OCI-LY1 (cell line): ENCODE measurements around the gene PLXND1.

ENCODE experiments used
- H2AFZ ChIP-seq: fragments of 200-600 bp; sonication (generic), shearing (Covaris generic); 2 replicates; pipeline ENCODE4 v1.6.0; 2014; ENCODE audit warnings: antibody characterized with exemption, mild to moderate bottlenecking, low read length
- H3F3A ChIP-seq: fragments of 200-600 bp; sonication (generic), shearing (Covaris generic); 2 replicates; pipeline ENCODE4 v1.6.0; 2014; ENCODE audit warnings: mild to moderate bottlenecking, antibody characterized with exemption, low read length, moderate library complexity; ENCODE audit not compliant: insufficient read depth
- H3K27ac ChIP-seq: fragments of 200-600 bp; sonication (generic); 2 replicates; pipeline ENCODE4 v1.5.1; 2014; ENCODE audit warnings: low read length, mixed run types, mild to moderate bottlenecking, low read depth; ENCODE audit not compliant: poor library complexity, severe bottlenecking
- H3K27me3 ChIP-seq: fragments of 200-600 bp; sonication (generic); 2 replicates; pipeline ENCODE4 v1.6.0; 2014; ENCODE audit warnings: antibody characterized with exemption, mild to moderate bottlenecking, low read length, moderate library complexity; ENCODE audit not compliant: insufficient read depth
- H3K36me3 ChIP-seq: fragments of 200-600 bp; sonication (generic); 2 replicates; pipeline ENCODE4 v1.6.1; 2014; ENCODE audit warnings: mild to moderate bottlenecking, antibody characterized with exemption, low read length, moderate library complexity, mixed read lengths; ENCODE audit not compliant: insufficient read depth
- H3K4me1 ChIP-seq: fragments of 200-600 bp; sonication (generic); 2 replicates; pipeline ENCODE4 v1.5.1; 2014; ENCODE audit warnings: mild to moderate bottlenecking, low read length, moderate library complexity; ENCODE audit not compliant: insufficient read depth, severe bottlenecking
- H3K4me2 ChIP-seq: fragments of 200-600 bp; sonication (generic), shearing (Covaris generic); 2 replicates; pipeline ENCODE4 v1.6.1; 2014; ENCODE audit warnings: low read length
- H3K4me3 ChIP-seq: fragments of 200-600 bp; sonication (generic); 2 replicates; pipeline ENCODE4 v1.5.1; 2014; ENCODE audit warnings: low read length, low read depth, mild to moderate bottlenecking, mixed read lengths; ENCODE audit not compliant: poor library complexity, severe bottlenecking
- H3K79me2 ChIP-seq: fragments of 200-600 bp; shearing (Covaris generic); 2 replicates; pipeline ENCODE4 v1.6.1; 2016; ENCODE audit warnings: mixed run types, low read length, mixed read lengths; ENCODE audit not compliant: insufficient read depth
- H3K9ac ChIP-seq: fragments of 200-600 bp; sonication (generic), shearing (Covaris generic); 2 replicates; pipeline ENCODE4 v1.6.1; 2014; ENCODE audit warnings: mild to moderate bottlenecking, low read length, mixed read lengths
- H3K9me2 ChIP-seq: fragments of 200-600 bp; sonication (generic), shearing (Covaris generic); 2 replicates; pipeline ENCODE4 v1.6.1; 2014; ENCODE audit warnings: low read depth, mild to moderate bottlenecking, low read length, mixed read lengths
- H3K9me3 ChIP-seq: fragments of 200-600 bp; shearing (Covaris generic); 2 replicates; pipeline ENCODE4 v1.6.1; 2014; ENCODE audit warnings: low read length, mixed read lengths
- H4K20me1 ChIP-seq: fragments of 200-600 bp; sonication (generic), shearing (Covaris generic); 2 replicates; pipeline ENCODE4 v1.6.0; 2016; ENCODE audit warnings: mild to moderate bottlenecking, low read length; ENCODE audit not compliant: insufficient read depth
- CTCF ChIP-seq: fragments of 200-600 bp; sonication (generic), shearing (Covaris generic); IDR thresholded peaks from 2 replicates; pipeline ENCODE4 v1.5.1; 2017; ENCODE audit warnings: mild to moderate bottlenecking, antibody characterized with exemption, low read length, moderate library complexity, mixed read lengths
- EZH2 ChIP-seq: fragments of 200-600 bp; sonication (generic), shearing (Covaris generic); IDR thresholded peaks from 2 replicates; pipeline ENCODE4 v1.8.0; 2017; ENCODE audit warnings: borderline replicate concordance, mixed run types, mild to moderate bottlenecking, antibody characterized with exemption, low read length, moderate library complexity, mixed read lengths

PLXND1 gene

GRCh38 chr3:129533406-129533805 lies 73.1 kb downstream of the PLXND1 start:
- Histone ChIP-seq H3K27me3 (peaks cover 8% of the 10 kb centered on the region; the same call in 1 of the 2 replicates), H3K4me2 (no peak overlapping the region), H3K9ac (no peak overlapping the region), H2AFZ (no peak overlapping the region), H3K9me3 (no peaks in the 10 kb centered on the region), H3K36me3 (no peaks in the 10 kb centered on the region), H3K79me2 (no peaks in the 10 kb centered on the region), H3K9me2 (no peaks in the 10 kb centered on the region), H3F3A (no peaks in the 10 kb centered on the region), H4K20me1 (no peaks in the 10 kb centered on the region), H3K27ac (no peak overlapping the region), H3K4me1 (no peaks in the 10 kb centered on the region), H3K4me3 (no peak overlapping the region)
- TF ChIP-seq CTCF (no peak), EZH2 (no peak)

GRCh38 chr3:129532261-129532660 lies 74.2 kb downstream of the PLXND1 start:
- Histone ChIP-seq H3K27ac (no peak overlapping the region), H3K9me3 (no peaks in the 10 kb centered on the region), H3K9me2 (no peaks in the 10 kb centered on the region), H3K27me3 (peaks cover 8% of the 10 kb centered on the region; the same call in 1 of the 2 replicates), H3K36me3 (no peaks in the 10 kb centered on the region), H4K20me1 (no peaks in the 10 kb centered on the region), H3K79me2 (no peaks in the 10 kb centered on the region), H3K4me1 (no peaks in the 10 kb centered on the region), H2AFZ (no peak overlapping the region), H3K4me2 (no peak overlapping the region), H3K9ac (no peak overlapping the region), H3K4me3 (no peak overlapping the region), H3F3A (no peaks in the 10 kb centered on the region)
- TF ChIP-seq CTCF (no peak), EZH2 (no peak)

- Histone ChIP-seq H3K9me2 (no peaks in the 10 kb centered on the region), H3K4me2 (no peak overlapping the region), H3K27ac (no peak overlapping the region), H3K9ac (no peak overlapping the region), H3K27me3 (peaks cover 8% of the 10 kb centered on the region; the same call in 1 of the 2 replicates), H4K20me1 (no peaks in the 10 kb centered on the region), H3K9me3 (no peaks in the 10 kb centered on the region), H3K4me1 (no peaks in the 10 kb centered on the region), H2AFZ (no peak overlapping the region), H3K4me3 (no peak overlapping the region), H3F3A (no peaks in the 10 kb centered on the region), H3K36me3 (no peaks in the 10 kb centered on the region), H3K79me2 (no peaks in the 10 kb centered on the region)
- TF ChIP-seq CTCF (no peak), EZH2 (no peak)
These were observed 74.8 kb downstream of the PLXND1 start for GRCh38 chr3:129531699-129532098.
